PC-3 (cell line): ENCODE measurements around the gene SCLY. TPM values are rescaled to one million over a fixed set of nuclear protein-coding genes. Genes with fewer than 3 reads are reported as not detected.

Source experiments
- ATAC-seq: fragments of 200-7000 bp; cut with Tn5 transposase; 2 replicates; pipeline ENCODE4 v1.9.1; 2020; ENCODE audit warnings: mild to moderate bottlenecking, moderate library complexity
- BruUV-seq: library from RNA; stranded (reverse); fragments of 400-500 nt; replicated peaks from 2 replicates; lab custom pipeline; 2021; lab: Mats Ljungman, UMichigan
- CTCF ChIA-PET: fragments of 300-600 bp; sonication (Branson Sonifier 250); formaldehyde crosslinking; loops from one replicate; lab custom pipeline; 2022; ENCODE audit warnings: antibody characterized with exemption; lab: Charles Lee
- POLR2A ChIA-PET: fragments of 300-600 bp; sonication (Branson Sonifier 250); formaldehyde crosslinking; loops from one replicate; lab custom pipeline; 2022; ENCODE audit warnings: antibody characterized with exemption; ENCODE audit not compliant: unreplicated experiment; lab: Charles Lee
- DNase-seq: peaks from one replicate; pipeline ENCODE4 v3.0.0-alpha.2; 2015
- H2AFZ ChIP-seq: fragments of 300-600 bp; sonication (generic); 2 replicates; pipeline ENCODE4 v1.6.0; 2016; ENCODE audit warnings: antibody characterized with exemption, low read length
- H3F3A ChIP-seq: fragments of 300-600 bp; sonication (generic); one replicate; pipeline ENCODE4 v1.6.0; 2017; ENCODE audit warnings: antibody characterized with exemption, low read length, control low read depth, mild to moderate bottlenecking; ENCODE audit not compliant: unreplicated experiment
- H3K27ac ChIP-seq: fragments of 300-600 bp; sonication (generic); 2 replicates; pipeline ENCODE4 v1.5.1; 2016; ENCODE audit warnings: mild to moderate bottlenecking, low read length
- H3K27me3 ChIP-seq: fragments of 300-600 bp; sonication (generic); 2 replicates; pipeline ENCODE4 v1.6.1; 2016; ENCODE audit warnings: low read length, mixed read lengths
- H3K36me3 ChIP-seq: fragments of 300-600 bp; sonication (generic); 2 replicates; pipeline ENCODE4 v1.6.1; 2016; ENCODE audit warnings: low read depth, mixed run types, low read length, mixed read lengths
- H3K4me1 ChIP-seq: fragments of 300-600 bp; sonication (generic); 2 replicates; pipeline ENCODE4 v1.5.1; 2016; ENCODE audit warnings: low read length; ENCODE audit not compliant: insufficient read depth
- H3K4me2 ChIP-seq: fragments of 300-600 bp; sonication (generic); 2 replicates; pipeline ENCODE4 v1.6.0; 2016; ENCODE audit warnings: low read length
- H3K4me3 ChIP-seq: fragments of 300-600 bp; sonication (generic); 2 replicates; pipeline ENCODE4 v1.5.1; 2016; ENCODE audit warnings: mild to moderate bottlenecking, low read length, mixed read lengths
- H3K79me2 ChIP-seq: fragments of 300-600 bp; sonication (generic); 2 replicates; pipeline ENCODE4 v1.6.1; 2017; ENCODE audit warnings: low read length, mixed read lengths
- H3K9ac ChIP-seq: fragments of 300-600 bp; sonication (generic); 2 replicates; pipeline ENCODE4 v1.6.0; 2016; ENCODE audit warnings: mild to moderate bottlenecking, low read length
- H3K9me2 ChIP-seq: fragments of 300-600 bp; sonication (generic); replicated peaks from 2 replicates; pipeline ENCODE4 v1.6.1; 2016; ENCODE audit warnings: mixed run types, low read length, mixed read lengths
- H3K9me3 ChIP-seq: fragments of 300-600 bp; sonication (generic); 2 replicates; pipeline ENCODE4 v1.6.1; 2016; ENCODE audit warnings: low read length, mixed read lengths
- H4K20me1 ChIP-seq: fragments of 300-600 bp; sonication (generic); 2 replicates; pipeline ENCODE4 v1.6.1; 2016; ENCODE audit warnings: low read length, mixed read lengths
- EZH2 ChIP-seq: fragments of 300-600 bp; sonication (generic); IDR thresholded peaks from one replicate; pipeline ENCODE4 v1.6.1; 2017; ENCODE audit warnings: antibody characterized with exemption, mild to moderate bottlenecking, low read length; ENCODE audit not compliant: unreplicated experiment
- EZH2phosphoT487 ChIP-seq: fragments of 300-600 bp; sonication (generic); IDR thresholded peaks from 2 replicates; pipeline ENCODE4 v1.6.1; 2018; ENCODE audit warnings: mild to moderate bottlenecking, antibody characterized with exemption, low read length, borderline replicate concordance
- intact Hi-C: fragments of 100-400 bp; cut with micrococcal nuclease; formaldehyde crosslinking; loops from 2 replicates; pipeline ENCODE4 v1.9.0; 2023
- total RNA-seq: library from RNA; depleted of rRNA; stranded (reverse); fragments of >200 nt; gene quantifications from 2 replicates; pipeline ENCODE4 v1.2.3, GENCODE V29; 2014
- TF ChIP-seq, protein P1 (sequence below): fragments of 300-600 bp; sonication (generic); conservative IDR thresholded peaks from 2 replicates; pipeline ENCODE4 v1.5.1; 2017; ENCODE audit warnings: antibody characterized with exemption, low read depth, mild to moderate bottlenecking, low read length

SCLY gene
- total RNA-seq, 1 experiment from 2014 or later = 23.1 TPM

- DNase-seq = no peak
- Histone ChIP-seq H3K9me2 (no peaks in the 10 kb centered on the region), H3K36me3 (peaks cover 32% of the 10 kb centered on the region), H3K9me3 (no peaks in the 10 kb centered on the region), H3K9ac (no peak overlapping the region), H3K27me3 (no peaks in the 10 kb centered on the region), H3K4me1 (no peaks in the 10 kb centered on the region), H2AFZ (no peak overlapping the region), H3K4me3 (no peak overlapping the region), H3K27ac (no peak overlapping the region), H3K79me2 (peaks cover under 1% of the 10 kb centered on the region; the same call in 1 of the 2 replicates), H3F3A (no peaks in the 10 kb centered on the region), H4K20me1 (no peaks in the 10 kb centered on the region), H3K4me2 (no peak overlapping the region)
- BruUV-seq = no TSS peak
- POLR2A ChIA-PET = no interaction called here
- intact Hi-C loops = no loop called here
- TF ChIP-seq, protein P1, sequence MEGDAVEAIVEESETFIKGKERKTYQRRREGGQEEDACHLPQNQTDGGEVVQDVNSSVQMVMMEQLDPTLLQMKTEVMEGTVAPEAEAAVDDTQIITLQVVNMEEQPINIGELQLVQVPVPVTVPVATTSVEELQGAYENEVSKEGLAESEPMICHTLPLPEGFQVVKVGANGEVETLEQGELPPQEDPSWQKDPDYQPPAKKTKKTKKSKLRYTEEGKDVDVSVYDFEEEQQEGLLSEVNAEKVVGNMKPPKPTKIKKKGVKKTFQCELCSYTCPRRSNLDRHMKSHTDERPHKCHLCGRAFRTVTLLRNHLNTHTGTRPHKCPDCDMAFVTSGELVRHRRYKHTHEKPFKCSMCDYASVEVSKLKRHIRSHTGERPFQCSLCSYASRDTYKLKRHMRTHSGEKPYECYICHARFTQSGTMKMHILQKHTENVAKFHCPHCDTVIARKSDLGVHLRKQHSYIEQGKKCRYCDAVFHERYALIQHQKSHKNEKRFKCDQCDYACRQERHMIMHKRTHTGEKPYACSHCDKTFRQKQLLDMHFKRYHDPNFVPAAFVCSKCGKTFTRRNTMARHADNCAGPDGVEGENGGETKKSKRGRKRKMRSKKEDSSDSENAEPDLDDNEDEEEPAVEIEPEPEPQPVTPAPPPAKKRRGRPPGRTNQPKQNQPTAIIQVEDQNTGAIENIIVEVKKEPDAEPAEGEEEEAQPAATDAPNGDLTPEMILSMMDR = no peak
- TF ChIP-seq EZH2 (no peak), EZH2phosphoT487 (no peak)
- ATAC-seq = no peak
- CTCF ChIA-PET = no interaction called here
Measured at GRCh38 chr2:238067939-238068338, 7.1 kb downstream of the SCLY start.

DNA sequence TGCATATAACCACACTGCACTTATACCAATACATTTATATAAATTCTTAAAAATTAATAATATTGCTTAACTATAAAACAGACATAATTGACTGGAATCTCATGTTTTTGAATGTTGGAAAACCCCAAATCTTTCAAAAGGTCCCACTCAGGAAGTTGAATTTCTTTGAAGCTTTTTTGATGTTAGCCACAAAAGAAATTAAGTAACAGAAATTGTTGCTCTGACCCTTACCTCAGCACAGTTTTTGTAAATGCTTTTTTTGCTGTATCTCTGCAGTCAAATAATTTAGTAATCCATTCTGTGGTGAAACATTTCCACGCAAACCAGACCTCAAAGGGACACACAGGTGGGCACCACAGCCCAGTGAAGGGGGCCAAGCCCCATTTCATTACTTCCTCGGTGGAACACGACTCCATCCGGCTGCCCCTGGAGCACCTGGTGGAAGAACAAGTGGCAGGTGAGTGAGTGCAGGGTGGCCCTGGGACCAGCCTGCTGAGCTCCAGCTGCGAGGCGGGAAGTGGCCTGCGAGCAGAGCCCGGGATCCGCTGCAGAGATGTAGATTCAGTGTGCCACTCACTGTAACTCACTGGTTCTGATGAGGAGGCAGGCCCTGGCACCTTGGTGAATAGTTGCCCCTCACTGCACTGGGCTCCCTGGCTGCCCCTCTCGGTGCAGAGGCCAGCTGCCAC, 8.4 kb downstream of the SCLY start:
- Histone ChIP-seq H3K4me3 (no peak overlapping the region), H3K27ac (no peak overlapping the region), H3K36me3 (peaks cover 35% of the 10 kb centered on the region), H3K9ac (no peak overlapping the region), H3F3A (no peaks in the 10 kb centered on the region), H3K9me2 (no peaks in the 10 kb centered on the region), H2AFZ (no peak overlapping the region), H3K4me2 (no peak overlapping the region), H4K20me1 (no peaks in the 10 kb centered on the region), H3K27me3 (no peaks in the 10 kb centered on the region), H3K4me1 (no peaks in the 10 kb centered on the region), H3K79me2 (no peaks in the 10 kb centered on the region), H3K9me3 (no peaks in the 10 kb centered on the region)
- ATAC-seq (no peak), DNase-seq (no peak)
- TF ChIP-seq EZH2 = no peak
- TF ChIP-seq, protein P1 = no peak
- TF ChIP-seq EZH2phosphoT487 = no peak
- ChIA-PET POLR2A (no interaction called here), CTCF (no interaction called here)
- BruUV-seq = no TSS peak
- intact Hi-C loops = no loop called here

DNA sequence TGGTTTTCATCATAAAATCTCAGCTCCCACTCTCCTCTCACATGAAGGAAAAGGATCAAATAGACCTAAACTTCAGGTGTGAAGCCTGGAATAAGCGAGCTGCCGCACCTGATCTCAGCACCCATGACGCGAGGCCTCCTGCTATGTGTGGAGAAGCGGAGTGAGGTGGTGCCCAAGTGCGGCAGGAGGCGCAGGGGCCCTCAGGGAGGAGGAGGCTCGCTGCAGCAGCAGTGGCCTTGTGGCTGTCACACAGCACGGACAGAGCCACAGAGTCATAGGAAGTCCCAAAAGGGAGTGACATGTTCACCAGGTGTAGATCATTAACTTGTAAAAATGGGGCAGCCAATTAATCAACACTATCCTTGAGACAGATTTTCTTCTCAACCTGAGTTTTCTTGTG, 9.1 kb downstream of the SCLY start:
- Histone ChIP-seq H3K9me3 (no peaks in the 10 kb centered on the region), H3K79me2 (no peaks in the 10 kb centered on the region), H4K20me1 (no peaks in the 10 kb centered on the region), H3F3A (no peaks in the 10 kb centered on the region), H2AFZ (no peak overlapping the region), H3K27ac (no peak overlapping the region), H3K9ac (no peak overlapping the region), H3K4me2 (no peak overlapping the region), H3K4me3 (no peak overlapping the region), H3K36me3 (peaks cover 32% of the 10 kb centered on the region), H3K27me3 (no peaks in the 10 kb centered on the region), H3K4me1 (0 out of 2 replicates have a peak, but pooled peaks cover under 1% of the 10 kb centered on the region), H3K9me2 (no peaks in the 10 kb centered on the region)
- POLR2A ChIA-PET = no interaction called here
- intact Hi-C loops = no loop called here
- TF ChIP-seq EZH2 (no peak), EZH2phosphoT487 (no peak)
- TF ChIP-seq, protein P1 = no peak
- ATAC-seq = no peak
- DNase-seq = no peak
- no TSS peak for BruUV-seq
- CTCF ChIA-PET = no interaction called here
